GM21390 (cell line): ENCODE data around the gene RNF40.

ENCODE experiments used
- ATAC-seq: cut with Tn5 transposase; IDR thresholded peaks from one replicate; pipeline ENCODE4 v1.9.1; 2021; ENCODE audit not compliant: unreplicated experiment

RNF40 gene

DNA sequence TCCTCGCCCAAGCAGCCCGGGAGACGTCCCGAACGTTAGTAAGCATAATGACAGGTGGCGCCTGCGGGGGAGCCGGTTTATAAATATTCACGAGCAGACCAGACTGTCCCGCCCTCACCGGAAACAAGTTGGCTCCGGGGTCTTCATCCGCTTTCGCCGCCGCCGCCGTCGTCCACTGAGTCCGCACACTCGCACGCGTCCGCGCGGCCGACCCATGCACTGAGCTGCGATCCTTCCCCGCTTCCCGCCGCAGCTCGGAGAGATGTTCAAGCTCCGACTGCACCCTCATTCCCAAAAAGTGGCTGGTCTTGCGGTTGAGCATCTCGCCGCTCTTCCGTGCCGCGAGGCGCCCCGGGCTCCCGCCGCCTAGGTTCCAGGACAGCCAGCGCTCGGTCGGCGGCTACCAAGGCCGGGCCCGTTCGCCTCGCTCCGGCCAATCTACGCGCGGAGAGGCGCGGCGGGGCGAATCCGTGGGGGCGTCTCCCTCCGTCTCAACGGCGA is 645 bp upstream of the RNF40 start:
- peak; percentile 21 for ATAC-seq

DNA sequence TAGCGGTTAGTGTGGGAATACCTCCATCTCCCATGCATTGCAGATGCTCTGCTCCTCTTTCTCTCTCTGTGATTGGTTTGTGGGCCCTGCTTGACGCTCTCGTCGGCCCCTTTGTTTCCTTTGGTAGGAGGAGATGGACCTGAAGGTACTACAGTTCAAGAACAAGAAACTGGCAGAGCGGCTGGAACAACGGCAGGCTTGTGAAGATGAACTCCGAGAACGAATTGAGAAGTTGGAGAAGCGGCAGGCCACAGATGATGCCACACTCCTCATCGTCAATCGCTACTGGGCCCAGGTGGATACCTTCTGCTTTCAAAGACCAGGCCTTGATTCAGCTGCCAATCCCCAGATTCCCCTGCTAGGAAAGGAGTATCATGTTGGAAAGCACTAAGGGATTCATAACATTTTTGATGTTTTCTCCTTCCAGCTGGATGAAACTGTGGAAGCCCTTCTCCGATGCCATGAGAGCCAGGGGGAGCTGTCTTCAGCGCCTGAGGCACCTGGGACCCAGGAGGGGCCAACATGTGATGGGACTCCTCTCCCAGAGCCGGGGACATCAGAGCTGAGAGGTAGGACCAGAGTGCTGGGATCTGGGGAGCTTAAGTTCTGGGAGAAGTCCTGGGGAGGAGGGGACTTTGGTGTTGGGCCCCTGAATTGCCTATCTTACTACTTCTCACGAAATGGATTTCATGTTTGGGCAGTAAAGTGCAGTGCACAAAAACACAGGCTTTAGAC is 1.0 kb downstream of the RNF40 start:
- no peak for ATAC-seq

DNA sequence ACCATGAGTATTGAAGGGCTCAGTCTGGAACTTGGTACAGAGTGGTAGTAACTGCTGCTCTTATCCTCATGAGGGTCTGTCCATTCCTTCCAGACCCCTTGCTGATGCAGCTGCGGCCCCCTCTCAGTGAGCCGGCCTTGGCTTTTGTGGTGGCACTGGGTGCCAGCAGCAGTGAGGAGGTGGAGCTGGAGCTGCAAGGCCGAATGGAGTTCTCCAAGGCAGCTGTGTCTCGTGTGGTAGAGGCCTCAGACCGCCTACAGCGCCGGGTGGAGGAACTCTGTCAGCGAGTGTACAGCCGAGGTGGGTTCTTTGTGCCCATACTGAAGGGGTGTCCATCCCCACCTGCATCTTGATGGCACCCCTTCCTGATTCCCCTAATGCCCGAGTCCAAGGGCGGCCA is 2.0 kb downstream of the RNF40 start:
- ATAC-seq: no peak

DNA sequence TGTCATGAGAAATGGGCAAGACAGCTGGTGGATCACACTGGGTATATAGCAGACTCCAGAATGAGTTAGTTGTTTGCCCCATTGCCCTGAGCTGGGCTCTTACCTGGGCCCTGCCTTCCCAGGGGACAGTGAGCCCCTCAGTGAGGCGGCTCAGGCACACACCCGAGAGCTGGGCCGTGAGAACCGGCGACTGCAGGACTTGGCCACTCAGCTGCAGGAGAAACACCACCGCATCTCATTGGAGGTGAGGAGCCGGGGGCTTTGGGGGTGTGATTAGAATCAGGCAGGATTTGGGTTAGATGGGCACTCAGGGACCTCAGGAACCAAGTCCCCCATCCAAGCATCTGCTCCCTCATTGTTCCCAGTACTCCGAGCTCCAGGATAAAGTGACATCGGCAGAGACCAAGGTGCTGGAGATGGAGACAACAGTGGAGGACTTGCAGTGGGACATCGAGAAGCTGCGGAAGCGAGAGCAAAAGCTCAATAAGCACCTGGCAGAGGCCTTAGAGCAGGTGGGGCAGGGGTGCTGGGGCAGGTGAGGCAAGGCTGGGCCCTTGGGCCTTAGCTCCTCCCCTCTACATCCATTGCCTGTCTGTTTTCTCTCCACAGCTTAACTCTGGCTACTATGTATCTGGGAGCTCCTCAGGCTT is 2.8 kb downstream of the RNF40 start:
- ATAC-seq: no peak

DNA sequence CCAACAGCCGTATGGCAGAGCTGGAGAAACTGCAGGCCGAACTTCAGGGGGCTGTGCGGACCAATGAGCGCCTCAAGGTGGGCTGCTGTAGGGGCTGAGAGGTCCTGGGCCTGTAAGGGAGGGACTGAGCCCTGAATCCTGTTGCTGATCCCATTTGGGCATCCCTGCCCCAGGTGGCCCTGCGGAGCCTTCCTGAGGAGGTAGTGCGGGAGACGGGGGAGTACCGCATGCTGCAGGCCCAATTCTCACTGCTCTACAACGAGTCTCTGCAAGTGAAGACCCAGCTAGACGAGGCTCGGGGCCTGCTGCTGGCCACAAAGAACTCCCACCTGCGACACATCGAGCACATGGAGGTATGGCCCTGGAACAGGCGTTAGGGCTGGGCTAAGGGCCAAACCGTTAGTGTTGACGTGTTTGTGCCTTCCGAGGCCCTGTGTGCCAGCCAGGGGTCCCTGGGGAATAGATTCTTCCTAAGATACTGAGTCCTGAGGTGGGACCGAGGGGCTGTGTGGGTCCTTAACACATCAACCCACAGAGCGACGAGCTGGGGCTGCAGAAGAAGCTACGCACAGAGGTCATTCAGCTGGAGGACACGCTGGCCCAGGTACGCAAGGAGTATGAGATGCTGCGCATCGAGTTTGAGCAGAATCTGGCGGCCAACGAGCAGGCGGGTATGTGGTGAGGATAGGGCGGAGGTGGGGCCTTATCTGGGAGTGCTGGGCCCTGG is 4.2 kb downstream of the RNF40 start:
- no peak for ATAC-seq

DNA sequence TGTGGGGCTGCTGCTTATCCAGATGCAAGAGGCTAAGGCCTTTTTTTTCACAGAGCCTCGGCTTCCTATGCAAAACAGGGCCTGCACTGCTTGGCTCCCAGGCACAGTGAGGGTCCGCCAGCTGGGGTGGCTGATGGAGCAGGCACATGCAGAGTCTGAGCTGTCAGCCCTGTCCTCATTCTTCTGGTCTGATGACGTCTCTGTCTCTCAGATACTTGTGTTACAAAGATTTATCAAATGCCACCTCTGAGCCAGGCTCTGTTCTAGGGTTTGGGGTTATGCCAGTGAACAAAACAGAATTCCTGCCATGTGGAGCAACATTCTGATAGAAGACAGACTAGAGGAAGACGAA is 4.8 kb downstream of the RNF40 start:
- no peak for ATAC-seq

DNA sequence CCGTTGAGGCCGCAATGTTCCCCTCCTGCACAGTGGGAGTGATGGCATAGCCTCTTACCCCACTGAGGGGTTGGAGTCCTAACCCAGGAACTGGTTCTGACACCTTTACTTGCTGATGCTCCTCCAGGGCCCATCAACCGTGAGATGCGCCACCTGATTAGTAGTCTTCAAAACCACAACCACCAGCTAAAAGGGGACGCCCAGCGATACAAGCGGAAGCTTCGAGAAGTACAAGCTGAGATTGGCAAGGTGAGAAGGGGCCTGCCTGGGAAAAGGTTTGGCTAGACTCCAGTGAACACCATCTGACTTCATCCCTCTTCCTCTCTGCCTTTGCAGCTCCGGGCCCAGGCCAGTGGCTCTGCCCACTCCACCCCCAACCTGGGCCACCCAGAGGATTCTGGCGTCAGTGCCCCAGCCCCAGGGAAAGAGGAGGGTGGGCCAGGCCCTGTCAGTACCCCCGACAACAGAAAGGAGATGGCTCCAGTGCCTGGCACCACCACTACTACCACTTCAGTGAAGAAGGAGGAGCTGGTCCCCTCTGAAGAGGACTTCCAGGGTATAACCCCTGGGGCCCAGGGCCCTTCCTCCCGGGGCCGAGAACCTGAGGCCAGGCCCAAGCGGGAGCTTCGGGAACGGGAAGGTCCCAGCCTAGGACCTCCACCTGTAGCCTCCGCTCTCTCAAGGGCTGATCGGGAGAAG is 5.8 kb downstream of the RNF40 start:
- ATAC-seq: no peak

DNA sequence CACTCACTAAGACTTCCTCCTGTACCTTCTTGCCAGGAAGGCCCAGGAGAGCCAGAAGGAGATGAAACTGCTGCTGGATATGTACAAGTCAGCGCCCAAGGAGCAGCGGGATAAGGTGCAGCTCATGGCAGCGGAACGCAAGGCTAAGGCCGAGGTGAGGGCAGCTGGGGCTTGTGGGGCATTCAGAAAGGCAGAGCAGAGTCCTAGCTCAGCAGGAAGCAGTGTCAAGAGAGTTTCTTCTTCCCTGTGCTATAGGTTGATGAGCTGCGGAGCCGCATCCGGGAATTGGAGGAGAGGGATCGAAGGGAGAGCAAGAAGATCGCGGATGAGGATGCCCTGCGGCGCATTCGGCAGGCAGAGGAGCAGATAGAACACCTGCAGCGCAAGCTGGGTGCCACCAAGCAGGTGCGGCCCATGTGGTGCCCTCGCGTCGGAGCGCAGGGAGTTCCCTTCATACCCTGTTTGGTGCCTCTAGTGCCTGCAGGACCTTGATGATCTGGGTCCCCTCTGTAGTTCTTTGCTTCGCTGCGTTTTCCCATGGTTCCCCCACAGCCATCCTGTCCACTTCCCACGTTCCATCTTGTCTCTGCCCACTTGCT is 6.6 kb downstream of the RNF40 start:
- ATAC-seq: no peak

DNA sequence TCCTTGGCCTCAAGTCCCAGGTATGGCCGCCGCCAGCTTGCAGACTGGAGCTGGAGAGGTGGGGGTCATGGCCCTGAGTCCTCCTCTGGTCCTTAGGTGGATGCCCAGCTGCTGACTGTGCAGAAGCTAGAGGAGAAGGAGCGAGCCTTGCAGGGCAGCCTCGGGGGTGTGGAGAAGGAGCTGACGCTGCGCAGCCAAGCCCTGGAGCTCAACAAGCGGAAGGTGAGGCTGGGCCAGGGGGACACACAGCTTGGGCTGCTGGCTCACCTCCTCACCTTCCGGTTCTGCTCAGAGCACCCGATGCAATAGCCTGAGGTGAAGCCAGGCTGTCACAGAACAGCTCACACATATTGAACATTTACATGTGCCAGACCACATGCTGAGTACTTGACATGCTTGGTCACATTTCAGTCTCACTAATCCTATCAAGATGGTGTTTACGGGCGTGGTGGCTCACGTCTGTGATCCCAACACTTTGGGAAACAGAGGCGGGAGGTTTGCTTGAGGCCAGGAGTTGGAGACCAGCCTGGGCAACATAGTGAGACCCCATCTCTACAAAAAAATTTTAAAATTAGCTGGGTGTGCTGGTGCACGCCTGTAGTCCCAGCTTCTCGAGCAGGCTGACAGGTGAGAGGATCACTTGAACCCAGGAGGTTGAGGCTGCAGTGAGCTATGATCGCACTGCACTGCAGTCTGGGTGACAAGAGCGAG is 7.4 kb downstream of the RNF40 start:
- no peak for ATAC-seq

DNA sequence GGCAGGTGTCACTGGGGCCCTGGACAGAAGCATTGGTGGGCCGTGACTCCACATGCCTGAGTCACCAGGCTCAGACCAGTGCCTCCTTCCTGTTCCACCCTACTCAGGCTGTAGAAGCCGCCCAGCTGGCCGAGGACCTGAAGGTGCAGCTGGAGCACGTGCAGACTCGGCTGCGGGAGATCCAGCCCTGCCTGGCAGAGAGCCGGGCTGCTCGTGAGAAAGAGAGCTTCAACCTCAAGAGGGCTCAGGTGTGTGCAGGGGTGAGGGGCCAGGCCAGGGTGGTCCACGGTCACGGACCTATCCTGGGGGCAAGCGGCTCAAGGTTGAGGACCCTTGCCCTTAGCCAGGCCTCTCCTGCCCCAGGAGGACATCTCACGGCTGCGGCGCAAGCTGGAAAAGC is 9.6 kb downstream of the RNF40 start:
- no peak for ATAC-seq

DNA sequence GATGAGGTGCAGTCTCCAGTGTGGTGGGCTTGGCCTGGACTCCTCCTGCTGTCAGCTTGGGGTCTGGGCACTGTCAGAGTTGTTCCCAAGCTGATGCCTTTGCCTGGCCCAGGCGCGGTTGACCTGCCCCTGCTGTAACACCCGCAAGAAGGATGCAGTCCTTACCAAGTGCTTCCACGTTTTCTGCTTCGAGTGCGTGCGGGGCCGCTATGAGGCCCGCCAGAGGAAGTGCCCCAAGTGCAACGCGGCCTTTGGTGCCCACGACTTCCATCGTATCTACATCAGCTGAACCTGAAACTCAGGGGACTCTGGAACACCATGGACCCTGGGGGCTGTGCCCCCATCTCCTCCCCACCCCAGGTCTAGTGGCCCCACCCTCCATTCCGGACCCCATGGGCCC is 11.7 kb downstream of the RNF40 start:
- no peak for ATAC-seq

DNA sequence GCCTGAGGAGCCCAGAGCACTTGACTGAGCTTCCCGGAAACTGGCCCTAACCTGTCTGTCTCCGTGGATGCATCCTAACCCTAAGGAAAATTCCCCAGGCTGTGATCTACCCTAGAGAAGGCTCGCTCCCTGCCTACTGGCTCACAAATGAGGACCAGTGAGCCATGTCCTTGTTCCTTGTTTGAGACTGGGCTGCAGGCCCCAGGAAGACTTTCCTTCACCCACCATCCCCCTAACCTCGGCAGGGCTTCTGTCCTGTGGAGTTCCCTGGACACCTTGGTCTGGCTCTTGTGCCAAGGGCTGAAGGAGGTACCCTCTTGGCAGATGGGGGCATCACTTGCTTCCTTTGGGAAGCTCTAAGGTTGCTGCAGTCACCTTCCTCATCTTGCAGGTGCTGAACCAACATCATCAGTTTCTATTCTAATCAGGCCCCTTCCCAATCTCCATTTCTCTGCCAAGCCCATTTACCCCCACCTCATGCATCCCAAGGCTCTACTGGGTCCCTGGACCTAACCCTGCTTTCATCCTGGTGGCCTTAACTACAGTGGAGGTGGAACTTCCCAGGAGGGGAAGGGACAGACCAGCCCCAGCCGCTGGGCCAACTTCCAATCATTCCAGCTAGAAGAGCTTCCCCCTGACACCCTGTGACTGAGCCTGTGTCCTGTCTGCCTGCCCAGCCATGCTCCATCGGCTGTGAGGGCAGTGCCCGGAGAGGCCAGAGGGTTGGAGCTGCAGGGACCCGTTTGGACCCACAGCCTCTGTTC is 12.4 kb downstream of the RNF40 start:
- no peak for ATAC-seq

DNA sequence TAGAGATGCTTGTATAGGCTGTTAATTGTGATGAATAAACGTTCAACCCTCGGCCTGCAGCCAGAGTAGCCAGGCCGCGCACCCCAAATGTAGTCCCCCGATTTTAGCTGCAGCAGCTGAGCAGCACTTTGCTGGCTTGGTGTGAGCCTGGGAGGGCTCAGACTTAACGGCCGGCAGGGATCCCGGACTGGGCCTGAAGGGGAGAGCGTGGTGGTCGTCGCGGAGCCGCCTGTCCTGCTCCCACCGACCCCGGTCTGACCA is 12.9 kb downstream of the RNF40 start:
- no peak for ATAC-seq

DNA sequence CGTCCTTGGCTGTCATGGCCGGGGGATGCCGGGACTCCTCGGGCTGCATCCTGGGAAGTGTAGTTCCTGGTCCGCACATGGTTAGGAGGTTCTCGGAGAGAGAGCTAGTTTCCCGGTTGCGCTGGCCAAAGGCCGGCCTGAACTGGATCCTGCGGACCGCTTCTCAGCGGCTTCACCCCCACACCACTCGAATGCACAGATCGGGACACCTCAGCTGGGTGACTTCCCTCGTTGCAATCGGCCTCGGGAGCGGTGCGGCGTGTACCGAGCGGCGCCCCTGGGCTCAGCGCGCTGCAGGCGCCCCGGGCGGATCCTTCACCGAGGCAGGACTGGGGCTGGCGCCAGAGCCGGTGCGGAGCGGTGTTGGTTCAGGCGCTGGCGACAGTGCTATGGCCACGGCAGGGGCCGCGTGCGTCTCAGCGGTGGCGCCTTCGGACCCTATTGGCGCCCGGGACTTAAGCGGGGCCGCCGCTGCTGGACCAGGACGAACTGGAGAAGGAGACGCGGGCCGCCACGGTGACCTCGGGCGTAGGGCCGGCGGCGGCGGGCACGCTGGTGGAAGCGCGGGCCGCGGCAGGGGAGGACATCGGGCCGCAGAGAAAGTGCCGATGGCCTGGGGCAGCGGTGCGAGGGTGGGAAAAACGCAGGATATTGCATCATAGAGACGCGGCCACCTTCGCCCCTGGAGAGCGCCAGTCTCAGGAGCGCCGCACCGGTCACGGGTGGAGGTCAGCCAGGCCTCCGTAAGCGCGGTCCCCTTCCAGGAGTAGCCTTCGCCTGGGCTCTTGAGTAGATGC is 13.5 kb downstream of the RNF40 start:
- peak; percentile 52 for ATAC-seq

DNA sequence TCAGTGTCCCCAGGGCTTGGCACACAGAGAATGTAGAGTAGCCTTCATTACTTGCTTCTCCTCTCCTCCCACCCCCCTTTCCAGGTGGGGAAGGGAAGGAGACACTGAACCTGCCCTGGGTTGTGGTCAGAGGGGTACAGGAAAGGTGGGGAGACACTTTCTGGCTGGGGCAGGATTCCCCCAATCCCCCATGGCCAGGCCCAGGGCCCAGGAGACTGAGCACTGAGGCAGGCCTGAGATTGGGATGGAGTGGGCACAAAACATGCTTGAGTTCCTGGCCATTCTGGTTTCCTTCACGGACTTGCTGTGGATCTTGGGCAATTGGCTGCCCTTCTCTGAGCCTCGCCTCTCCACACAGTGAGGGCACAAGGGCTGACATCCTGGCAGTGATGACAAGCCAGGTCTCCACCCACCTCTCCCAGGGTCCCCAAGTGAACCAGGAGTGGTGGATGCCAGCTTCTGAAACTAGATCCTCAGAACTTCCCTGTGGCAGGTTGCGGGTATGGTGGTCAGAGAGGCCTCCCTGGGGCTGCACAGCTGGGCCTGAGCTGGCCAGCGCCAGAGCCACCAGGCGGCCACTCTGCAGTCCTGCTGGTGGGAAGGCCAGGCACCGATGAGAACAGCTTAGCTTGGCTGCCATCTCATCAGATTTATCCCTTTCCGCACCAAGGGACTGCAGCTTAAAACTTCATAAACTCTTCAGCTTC is 15.6 kb downstream of the RNF40 start:
- no peak for ATAC-seq

DNA sequence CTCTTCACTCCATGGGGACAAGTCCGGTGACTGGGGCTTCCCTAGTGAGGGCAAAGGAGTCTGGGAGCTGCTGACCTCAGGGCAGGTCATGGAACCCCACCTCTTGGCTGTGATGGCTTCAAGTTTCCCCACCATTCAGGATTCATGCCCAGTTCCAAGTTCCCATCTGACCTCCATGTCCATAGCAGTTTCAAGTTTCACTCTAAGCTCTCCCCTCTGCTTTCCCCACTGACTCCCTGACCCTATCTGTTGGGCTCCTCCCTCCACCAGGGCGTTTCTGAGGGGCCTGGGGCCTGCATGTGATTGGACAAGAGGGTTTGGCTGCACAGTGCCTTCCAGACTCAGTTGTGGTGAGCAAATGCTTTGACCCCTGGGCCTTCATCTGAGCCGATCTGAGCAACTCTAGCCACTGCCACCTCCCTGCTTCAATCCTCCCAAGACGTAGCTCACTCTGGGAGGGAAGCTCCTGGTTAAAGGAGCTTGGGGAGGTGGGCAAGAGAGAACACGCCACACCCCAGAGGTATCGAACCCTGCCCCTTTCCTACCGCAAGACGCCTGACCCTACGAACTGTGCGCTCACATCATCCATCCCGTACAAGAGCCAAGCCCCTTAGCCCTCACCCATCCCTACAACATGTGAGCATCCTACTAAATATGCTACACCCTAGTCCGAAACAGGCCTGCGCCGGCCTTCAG is 16.6 kb downstream of the RNF40 start:
- ATAC-seq: no peak

DNA sequence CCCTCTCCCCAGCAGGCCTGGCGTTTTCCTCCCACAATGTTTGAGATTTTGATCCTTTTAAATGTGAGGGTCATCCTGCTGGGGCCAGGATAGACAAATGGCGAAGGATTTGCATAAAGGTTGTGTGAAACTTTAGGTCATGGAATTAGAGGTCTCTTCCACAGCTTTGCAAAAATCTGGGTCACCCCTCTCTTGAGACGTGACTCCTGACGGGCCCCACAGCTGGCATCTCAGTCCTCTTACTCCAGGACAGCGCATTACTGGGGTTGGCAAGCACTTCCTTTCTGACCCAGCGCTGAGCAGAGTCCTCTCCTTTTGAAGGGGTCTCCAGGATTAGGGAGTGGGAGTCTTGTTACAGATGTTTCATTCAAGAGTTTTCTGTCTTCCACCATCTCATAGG is 17.5 kb downstream of the RNF40 start:
- ATAC-seq: no peak

DNA sequence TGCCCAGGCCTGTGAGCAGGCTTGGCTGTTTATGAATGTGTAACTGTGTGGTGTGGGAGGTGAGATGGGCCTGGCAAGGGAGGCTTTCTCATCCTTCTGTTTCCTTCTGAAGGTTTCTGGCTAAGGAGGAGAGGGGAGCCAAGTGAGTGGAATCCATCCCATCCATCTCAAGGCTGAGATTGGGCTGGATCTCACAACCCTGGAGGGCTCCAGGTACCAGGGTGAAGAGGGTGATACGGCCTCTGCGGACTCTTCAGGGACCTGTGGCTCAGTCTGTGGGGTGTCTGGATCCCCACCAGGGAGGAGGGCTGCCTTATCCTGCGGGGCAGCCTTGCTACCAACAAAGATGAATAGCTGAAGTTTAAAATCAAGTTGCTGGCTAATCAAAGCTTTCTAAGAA is 17.9 kb downstream of the RNF40 start:
- ATAC-seq: no peak
